Adrenal gland (tissue), 12 donors: ENCODE results near the gene VEZT. TPM values are rescaled to one million over a fixed set of nuclear protein-coding genes. Genes with fewer than 3 reads are reported as not detected.

Source experiments
- DNase-seq, 7 donors: peaks; one replicate each; pipeline ENCODE4 v3.0.0-alpha.2; 2019 to 2020
- H3K27ac ChIP-seq, 5 donors: fragments of 200-600 bp; sonication (generic) in 4 of 5; 1 replicate in 3 of 5; 2 replicates in 2 of 5; pipeline versions ENCODE4 v1.5.1 to v1.8.0; 2016 to 2020; ENCODE audit warnings: mild to moderate bottlenecking in 1 of 5
- H3K27me3 ChIP-seq: fragments of 200-600 bp; 2 replicates; pipeline ENCODE4 v1.8.0; 2021
- H3K36me3 ChIP-seq, 2 donors: fragments of 200-600 bp; replicated peaks in 1 of 2; 1 replicate in 1 of 2; 2 replicates in 1 of 2; pipeline versions ENCODE4 v1.5.1 to v1.8.0; 2018 to 2022
- H3K4me1 ChIP-seq, 2 donors: fragments of 200-600 bp; replicated peaks in 1 of 2; 1 replicate in 1 of 2; 2 replicates in 1 of 2; pipeline versions ENCODE4 v1.5.1 to v1.8.0; 2018 to 2021
- H3K4me3 ChIP-seq, 4 donors: fragments of 200-600 bp; sonication (generic) in 3 of 4; one replicate each; pipeline ENCODE4 v1.5.1; 2016 to 2018
- H3K9me3 ChIP-seq, 3 donors: fragments of 200-600 bp; sonication (generic) in 1 of 3; replicated peaks in 1 of 3; 1 replicate in 2 of 3; 2 replicates in 1 of 3; pipeline versions ENCODE4 v1.5.1 to v1.8.0; 2016 to 2021
- CTCF ChIP-seq, 6 experiments: fragments of 450-650 bp in 4 of 6; fragments of 200-600 bp in 2 of 6; sonication (generic) in 1 of 6; IDR thresholded peaks; 1 replicate in 5 of 6; 2 replicates in 1 of 6; pipeline versions ENCODE4 v1.5.1 to v1.8.0; 2016 to 2021; ENCODE audit warnings: antibody characterized with exemption in 6 of 6, mild to moderate bottlenecking in 2 of 6, moderate library complexity in 1 of 6
- POLR2A ChIP-seq, 2 donors: fragments of 450-650 bp; IDR thresholded peaks; one replicate each; pipeline ENCODE4 v1.6.1; 2017; ENCODE audit warnings: antibody characterized with exemption in 2 of 2, mild to moderate bottlenecking in 2 of 2, moderate library complexity in 1 of 2
- WGBS, 4 donors: extraction: QIAGEN DNeasy Blood & Tissue Kit in 2 of 4; methylation state at CpG; one replicate each; pipeline versions ENCODE4 v1.1.5 to v1.1.7; 2013 to 2017; 5-methylcytosine and 5-hydroxymethylcytosine counted together
- intact Hi-C, 2 donors: fragments of 100-400 bp; cut with DNase I; formaldehyde crosslinking; loops; one replicate each; pipeline versions ENCODE4 v1.14.1 to v1.15.0; 2022 to 2023
- polyA plus RNA-seq, 3 donors: library from polyadenylated mRNA; stranded (reverse); fragments of 200-250 nt in 2 of 3; fragments of 350-450 nt in 1 of 3; fragmentation: Illumina TruSeq in 1 of 3; extraction: RNeasy Lipid Tissue Mini Kit (QIAGEN cat#74804) in 1 of 3; gene quantifications; one replicate each; pipeline ENCODE4 v1.2.3, GENCODE V29; 2013 to 2014
- total RNA-seq, 9 donors: library from RNA; depleted of rRNA in 4 of 9; stranded (reverse); fragments of >200 nt in 4 of 9; fragments of 120-200 nt in 1 of 9; fragmentation: NEBNext Ultra II Directional in 1 of 9; extraction: Animal tissue kit (Norgen Biotek cat#: 25700) in 1 of 9; gene quantifications; one replicate each; pipeline versions ENCODE4 v1.1.0 to v1.2.4, GENCODE V29; 2013 to 2023
- donor health status: healthy with polysubstance abuse.
- donor health status: Bipolar disorder and iron deficiency.
- donor health status: DM: yes; HTN: yes; CAD: no.
- donor health status: DM: no; HTN: no; CAD: no.
- donor health status: DM: no; HTN: no; CAD: no.
- donor health status: DM: yes; HTN: yes; CAD: no.

The VEZT gene
- total and polyA plus RNA-seq, 12 donors = 34.8 to 189 (median 88.3) TPM

DNA sequence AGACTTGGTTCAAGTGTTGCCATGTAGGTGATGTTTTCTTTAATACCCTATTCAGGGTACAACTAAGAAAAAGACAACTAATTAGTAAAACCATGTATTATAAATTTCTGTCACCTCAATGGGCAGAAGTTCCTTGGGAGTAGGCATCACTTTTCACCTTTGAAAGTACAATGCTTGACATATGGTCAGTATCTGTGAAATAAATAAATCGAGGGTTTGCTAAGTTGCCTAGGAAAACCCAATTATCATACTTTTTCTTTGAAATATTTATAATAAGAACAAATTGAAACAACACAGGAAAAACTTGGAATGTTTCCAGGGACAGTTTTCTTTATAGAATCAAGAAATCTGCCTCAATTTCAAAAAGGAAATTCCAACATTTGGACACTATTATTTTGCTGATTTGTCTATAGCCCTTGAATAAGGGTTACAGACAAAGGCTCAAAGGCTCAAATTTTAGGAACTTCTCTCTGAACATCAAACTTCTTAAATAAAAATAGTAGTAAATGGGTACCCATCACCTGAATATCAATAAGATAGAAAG, 14.0 kb upstream of the VEZT start:
- peaks cover 53 to 62% of the 10 kb centered on the region in 2 donors for H3K4me1 ChIP-seq
- intact Hi-C loops = no loop called here
- no peak overlapping the region for H3K4me3 ChIP-seq
- no peaks in the 10 kb centered on the region for H3K9me3 ChIP-seq
- H3K27ac ChIP-seq = peak overlapping the region in 4 of 5 donors; percentile 57 to 86 (median 86)
- TF ChIP-seq CTCF (IDR thresholded peaks at IDR 0.05) (no peak), POLR2A (IDR thresholded peaks at IDR 0.05) (no peak)
- DNase-seq = no peak
- 40 to 60% (median 51%) methylated on average over 1 of the region's 1 CpG for WGBS, 4 donors
- H3K36me3 ChIP-seq = no peaks in the 10 kb centered on the region
- no peaks in the 10 kb centered on the region for H3K27me3 ChIP-seq

DNA sequence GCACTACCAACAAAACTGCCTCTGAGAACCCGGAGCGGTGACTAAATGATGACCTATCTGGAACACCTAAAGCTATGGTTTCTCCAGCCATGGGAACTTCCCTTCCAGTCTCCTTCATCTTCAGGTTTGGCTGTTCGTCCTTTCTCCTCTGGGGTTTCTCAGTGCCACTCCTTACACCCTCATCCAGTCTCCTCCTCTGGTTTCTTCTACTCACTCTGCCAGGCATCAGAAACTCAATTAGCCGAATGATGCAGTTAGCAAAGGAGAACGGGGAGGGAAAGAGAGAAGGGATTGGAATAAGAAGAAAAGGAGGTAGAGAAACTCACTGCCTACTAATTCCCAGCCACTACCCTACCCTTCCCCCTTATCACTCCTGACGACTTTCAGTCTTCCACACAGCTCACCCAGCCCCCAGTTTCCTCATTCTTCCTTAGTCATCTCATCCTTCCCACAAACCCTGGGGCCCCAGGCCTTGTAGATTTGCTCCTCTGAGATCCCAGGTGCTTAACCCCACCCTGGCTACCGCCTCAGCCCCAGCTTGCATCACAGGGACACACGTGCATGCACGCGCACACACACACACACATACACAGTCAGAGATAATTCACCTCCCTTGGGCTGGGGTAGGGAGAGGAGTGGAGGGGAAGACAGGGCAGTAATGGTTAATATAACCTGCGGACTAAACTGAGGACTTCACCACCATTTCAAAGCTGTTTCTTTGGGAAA, 13.3 kb upstream of the VEZT start:
- 65 to 83% (median 76%) methylated on average over 11 of the region's 11 CpGs for WGBS, 4 donors
- TF ChIP-seq POLR2A (IDR thresholded peaks at IDR 0.05) (no peak), CTCF (IDR thresholded peaks at IDR 0.05) (no peak)
- DNase-seq = peak in 6 of 7 donors; percentile 52 to 71 (median 60)
- Histone ChIP-seq H3K27ac (peak overlapping the region; percentile 33 to 86 (median 85)), H3K36me3 (no peaks in the 10 kb centered on the region), H3K4me3 (no peak overlapping the region), H3K9me3 (no peaks in the 10 kb centered on the region), H3K4me1 (peaks cover 53 to 62% of the 10 kb centered on the region in 2 donors), H3K27me3 (no peaks in the 10 kb centered on the region)
- intact Hi-C loops = no loop called here

- H3K27ac ChIP-seq = peak overlapping the region; percentile 64 to 86 (median 85)
- no peak for TF ChIP-seq POLR2A (IDR thresholded peaks at IDR 0.05)
- WGBS, 4 donors = 91 to 100% (median 97%) methylated on average over 2 of the region's 2 CpGs
- no peak overlapping the region for H3K4me3 ChIP-seq
- H3K4me1 ChIP-seq = peaks cover 53 to 58% of the 10 kb centered on the region in 2 donors
- H3K9me3 ChIP-seq = no peaks in the 10 kb centered on the region
- no peak for DNase-seq
- no peaks in the 10 kb centered on the region for H3K27me3 ChIP-seq
- no peaks in the 10 kb centered on the region for H3K36me3 ChIP-seq
- intact Hi-C loops = no loop called here
Observed at GRCh38 chr12:95205016-95205624, 12.5 kb upstream of the VEZT start.

DNA sequence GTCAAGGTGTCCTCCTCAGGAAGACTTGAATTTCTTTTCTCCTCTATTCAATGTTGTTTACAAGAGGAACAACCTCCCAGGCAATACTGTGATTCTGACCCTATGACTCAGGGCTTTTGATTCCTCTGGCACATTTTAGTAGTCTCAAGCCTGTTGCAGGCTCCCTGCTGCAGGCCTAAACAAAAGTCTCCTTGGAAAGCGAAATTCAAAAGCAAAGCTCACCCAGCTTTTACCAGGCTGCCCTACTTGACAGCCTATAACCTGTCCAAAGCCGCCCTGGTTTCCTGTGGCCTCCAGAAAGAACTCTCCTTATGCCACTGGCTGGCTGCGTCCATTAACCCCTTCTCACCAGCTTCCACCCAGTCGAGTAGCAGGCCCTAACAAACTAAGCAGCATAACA, 11.9 kb upstream of the VEZT start:
- 18 to 27% (median 27%) methylated on average over 4 of the region's 4 CpGs for WGBS, 4 donors
- H3K27me3 ChIP-seq = no peaks in the 10 kb centered on the region
- H3K4me3 ChIP-seq = no peak overlapping the region
- no peaks in the 10 kb centered on the region for H3K36me3 ChIP-seq
- intact Hi-C loops = no loop called here
- H3K4me1 ChIP-seq = peaks cover 47 to 53% of the 10 kb centered on the region in 2 donors
- TF ChIP-seq CTCF (IDR thresholded peaks at IDR 0.05) (no peak), POLR2A (IDR thresholded peaks at IDR 0.05) (peak in 1 of 2 donors; percentile 38)
- peak; percentile 50 to 74 (median 61) for DNase-seq
- no peaks in the 10 kb centered on the region for H3K9me3 ChIP-seq
- peak overlapping the region; percentile 64 to 86 (median 85) for H3K27ac ChIP-seq
